Fibroblast of villous mesenchyme (primary cell): Measurements from ENCODE around the gene RSRC1. TPM values are rescaled to one million over a fixed set of nuclear protein-coding genes. Genes with fewer than 3 reads are reported as not detected.
"Not testable (repeated sequence)": the region's sequence is repeated elsewhere in the genome, so short reads cannot be mapped to it uniquely, and the experiment has no call there.

Source experiments
- DNase-seq: peaks from one replicate; pipeline ENCODE4 v3.0.0-alpha.2; 2010; ENCODE audit warnings: low read depth
- H3K4me3 ChIP-seq: 2 replicates; pipeline ENCODE4 v1.5.1; 2011; ENCODE audit warnings: low read depth, mild to moderate bottlenecking, low read length
- CTCF ChIP-seq: IDR thresholded peaks from 2 replicates; pipeline ENCODE4 v1.5.1; 2012; ENCODE audit warnings: low read depth, mild to moderate bottlenecking, low read length; ENCODE audit not compliant: insufficient read depth
- total RNA-seq: library from RNA; depleted of rRNA; stranded (reverse); fragments of >200 nt; gene quantifications from 2 replicates; pipeline ENCODE4 v1.2.3, GENCODE V29; 2012

The RSRC1 gene
- total RNA-seq, 1 donor: 43.6 TPM

- no peak overlapping the region for H3K4me3 ChIP-seq
- DNase-seq: no peak
- TF ChIP-seq CTCF: no peak
Observed at GRCh38 chr3:158535918-158536317, 426.0 kb downstream of the RSRC1 start.

GRCh38 chr3:158539414-158540014, 429.6 kb downstream of the RSRC1 start:
- peak; percentile 68 for DNase-seq

GRCh38 chr3:158540066-158540465, 430.2 kb downstream of the RSRC1 start:
- no peak overlapping the region for H3K4me3 ChIP-seq
- DNase-seq: no peak
- no peak for TF ChIP-seq CTCF

More at GRCh38 chr3:158539414-158540014, 429.6 kb downstream of the RSRC1 start:
- peak; percentile 63 for TF ChIP-seq CTCF
- H3K4me3 ChIP-seq: no peak overlapping the region

- no peak for DNase-seq
- TF ChIP-seq CTCF: no peak
- no peak overlapping the region for H3K4me3 ChIP-seq
Observed at GRCh38 chr3:158548691-158549090, 438.8 kb downstream of the RSRC1 start.

GRCh38 chr3:158549938-158550337, 440.0 kb downstream of the RSRC1 start:
- DNase-seq, H3K4me3 ChIP-seq: not testable (repeated sequence)

GRCh38 chr3:158552124-158552523, 442.2 kb downstream of the RSRC1 start:
- DNase-seq: no peak
- no peak overlapping the region for H3K4me3 ChIP-seq
- TF ChIP-seq CTCF: no peak

GRCh38 chr3:158559504-158559903, 449.6 kb downstream of the RSRC1 start:
- TF ChIP-seq CTCF: no peak
- H3K4me3 ChIP-seq: no peak overlapping the region
- DNase-seq: no peak
